ENCODE results near the gene EMP2. TPM values are rescaled to one million over a fixed set of nuclear protein-coding genes. Genes with fewer than 3 reads are reported as not detected.

EMP2 gene
- total RNA-seq, 6 experiments from 2014 or later, result 38.5 to 95.6 (median 58.4) TPM

DNA sequence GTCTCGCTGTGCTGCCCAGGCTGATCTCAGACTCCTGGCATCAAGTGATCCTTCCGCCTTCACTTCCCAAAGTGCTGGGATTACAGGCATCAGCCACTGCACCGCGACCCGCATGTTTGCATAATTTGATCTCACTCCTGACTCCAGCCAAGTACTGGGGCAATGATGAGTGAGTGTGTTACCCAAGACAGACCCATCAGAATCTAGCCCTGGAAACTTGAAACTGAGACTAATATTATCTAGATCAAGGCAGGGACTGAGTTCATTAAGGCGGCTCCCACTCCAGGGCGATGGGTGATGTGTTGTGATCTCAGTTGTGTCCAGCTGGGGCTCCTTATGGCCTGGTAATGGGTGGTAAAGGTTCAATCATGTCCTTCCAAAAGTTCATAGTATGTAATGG is 53.4 kb downstream of the EMP2 start:
- Histone ChIP-seq H3K4me1 (peaks cover 0 to 1% (median 0%) of the 10 kb centered on the region in 4 donors), H3K4me3 (no peak overlapping the region), H3K27me3 (no peaks in the 10 kb centered on the region), H3K36me3 (peaks cover 0 to 5% (median 2%) of the 10 kb centered on the region in 4 donors), H3K27ac (no peak overlapping the region), H3K9me3 (no peaks in the 10 kb centered on the region)
- intact Hi-C loops (cut with DNase I), result no loop called here
- DNase-seq (no peak), ATAC-seq (peak in 1 of 4 donors; percentile 17)
- no peak for TF ChIP-seq POLR2A (IDR thresholded peaks at IDR 0.05)
- TF ChIP-seq, protein P1, sequence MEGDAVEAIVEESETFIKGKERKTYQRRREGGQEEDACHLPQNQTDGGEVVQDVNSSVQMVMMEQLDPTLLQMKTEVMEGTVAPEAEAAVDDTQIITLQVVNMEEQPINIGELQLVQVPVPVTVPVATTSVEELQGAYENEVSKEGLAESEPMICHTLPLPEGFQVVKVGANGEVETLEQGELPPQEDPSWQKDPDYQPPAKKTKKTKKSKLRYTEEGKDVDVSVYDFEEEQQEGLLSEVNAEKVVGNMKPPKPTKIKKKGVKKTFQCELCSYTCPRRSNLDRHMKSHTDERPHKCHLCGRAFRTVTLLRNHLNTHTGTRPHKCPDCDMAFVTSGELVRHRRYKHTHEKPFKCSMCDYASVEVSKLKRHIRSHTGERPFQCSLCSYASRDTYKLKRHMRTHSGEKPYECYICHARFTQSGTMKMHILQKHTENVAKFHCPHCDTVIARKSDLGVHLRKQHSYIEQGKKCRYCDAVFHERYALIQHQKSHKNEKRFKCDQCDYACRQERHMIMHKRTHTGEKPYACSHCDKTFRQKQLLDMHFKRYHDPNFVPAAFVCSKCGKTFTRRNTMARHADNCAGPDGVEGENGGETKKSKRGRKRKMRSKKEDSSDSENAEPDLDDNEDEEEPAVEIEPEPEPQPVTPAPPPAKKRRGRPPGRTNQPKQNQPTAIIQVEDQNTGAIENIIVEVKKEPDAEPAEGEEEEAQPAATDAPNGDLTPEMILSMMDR (IDR thresholded peaks at IDR 0.05), result no peak
- 85% methylated on average over 4 of the region's 7 CpGs for WGBS (ENCODE audit: insufficient coverage, low coverage, low lambda C conversion rate, missing lambda C conversion rate)

DNA sequence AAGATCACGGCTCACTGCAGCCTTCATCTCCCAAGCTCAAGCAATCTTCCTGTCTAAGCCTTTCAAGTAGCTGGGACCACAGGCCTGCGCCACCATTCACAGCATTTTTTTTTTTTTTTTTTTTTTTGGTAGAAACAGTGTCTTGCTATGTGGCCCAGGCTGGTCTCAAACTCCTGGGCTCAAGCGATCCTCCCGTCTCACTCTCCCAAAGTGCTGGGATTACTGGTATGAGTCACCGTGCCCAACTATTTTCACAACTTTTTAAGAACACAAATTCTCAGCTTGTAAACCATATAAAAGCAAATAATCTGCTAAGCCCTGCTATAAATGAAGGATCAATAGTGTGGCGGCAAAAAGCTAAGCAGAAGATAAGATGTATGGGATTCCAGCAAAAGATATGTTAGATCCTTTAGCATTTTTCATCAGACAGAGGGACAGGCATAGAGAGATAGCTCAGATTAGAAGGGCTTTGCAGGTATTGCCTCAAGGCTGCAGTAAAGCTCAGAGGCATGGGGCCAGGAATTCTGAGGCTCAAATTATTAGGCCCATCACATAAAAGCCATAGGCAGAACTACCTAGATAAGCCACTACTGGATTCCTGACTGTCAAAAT is 55.1 kb downstream of the EMP2 start:
- 89% methylated on average over 3 of the region's 6 CpGs for WGBS (ENCODE audit: insufficient coverage, low coverage, low lambda C conversion rate, missing lambda C conversion rate)
- no peak for DNase-seq
- no peaks in the 10 kb centered on the region for H3K36me3 ChIP-seq
- intact Hi-C loops (cut with DNase I), result no loop called here
- H3K4me3 ChIP-seq, result no peak overlapping the region
- no peaks in the 10 kb centered on the region for H3K27me3 ChIP-seq
- ATAC-seq, result no peak
- no peak for TF ChIP-seq POLR2A (IDR thresholded peaks at IDR 0.05)
- TF ChIP-seq, protein P1 (IDR thresholded peaks at IDR 0.05), result no peak
- peaks cover 0 to 15% (median 7%) of the 10 kb centered on the region in 4 donors for H3K4me1 ChIP-seq
- no peak overlapping the region for H3K27ac ChIP-seq
- H3K9me3 ChIP-seq, result no peaks in the 10 kb centered on the region

DNA sequence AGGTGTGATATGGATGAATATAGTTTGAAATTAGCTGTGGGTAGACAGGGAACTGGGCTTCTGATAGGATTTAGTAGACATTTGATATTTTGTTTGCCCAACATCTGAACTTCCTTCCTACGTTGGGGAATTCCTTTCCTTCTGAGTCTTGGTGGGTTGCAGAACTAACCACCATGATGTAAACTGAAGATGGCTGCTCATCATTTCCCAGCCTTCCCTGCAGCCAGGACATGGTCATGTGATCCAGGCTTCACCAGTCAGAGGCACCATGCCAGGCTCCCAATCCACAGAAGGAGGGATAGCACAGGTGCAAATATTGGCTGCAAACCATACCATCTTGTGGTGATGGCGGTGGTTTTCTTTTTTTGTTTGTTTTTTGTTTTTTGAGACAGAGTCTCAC is 57.4 kb downstream of the EMP2 start:
- Histone ChIP-seq H3K27me3 (no peaks in the 10 kb centered on the region), H3K4me3 (no peak overlapping the region), H3K9me3 (no peaks in the 10 kb centered on the region), H3K4me1 (peaks cover 0 to 20% (median 9%) of the 10 kb centered on the region in 4 donors), H3K27ac (no peak overlapping the region), H3K36me3 (no peaks in the 10 kb centered on the region)
- WGBS (ENCODE audit: insufficient coverage, low coverage, low lambda C conversion rate, missing lambda C conversion rate), result 78% methylated on average over 2 of the region's 2 CpGs
- ATAC-seq, result no peak
- no peak for DNase-seq
- intact Hi-C loops (cut with DNase I), result no loop called here
- TF ChIP-seq, protein P1 (IDR thresholded peaks at IDR 0.05), result no peak
- TF ChIP-seq POLR2A (IDR thresholded peaks at IDR 0.05), result no peak

DNA sequence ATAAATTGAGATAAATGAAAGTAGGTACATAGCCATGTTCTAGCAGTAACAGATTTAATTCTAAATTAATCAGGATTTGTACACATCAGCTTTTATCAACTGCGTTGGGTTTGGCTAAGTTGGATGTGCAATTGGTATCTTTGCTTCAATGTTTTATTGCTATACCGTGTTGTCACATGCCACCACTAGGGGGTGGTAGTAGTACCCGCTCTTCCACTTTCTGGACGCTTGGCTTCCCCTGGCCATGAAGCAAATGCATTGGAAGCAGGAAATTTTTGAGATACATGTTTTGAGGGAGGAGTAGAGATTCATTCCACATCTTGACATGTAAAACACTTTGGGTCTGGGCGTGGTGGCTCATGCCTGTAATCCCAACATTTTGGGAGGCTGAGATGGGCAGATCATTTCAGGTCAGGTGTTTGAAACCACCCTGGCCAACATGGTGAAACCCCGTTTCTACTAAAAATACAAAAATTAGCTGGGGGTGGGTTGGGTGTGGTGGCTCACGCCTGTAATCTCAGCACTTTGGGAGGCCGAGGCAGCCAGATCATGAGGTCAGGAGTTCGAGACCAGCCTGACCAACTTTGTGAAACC is 58.6 kb downstream of the EMP2 start:
- Histone ChIP-seq H3K36me3 (no peaks in the 10 kb centered on the region), H3K4me1 (peaks cover 0 to 25% (median 12%) of the 10 kb centered on the region in 4 donors), H3K27me3 (no peaks in the 10 kb centered on the region), H3K9me3 (no peaks in the 10 kb centered on the region), H3K4me3 (no peak overlapping the region), H3K27ac (peak overlapping the region in 2 of 3 donors; percentile 79 to 96)
- intact Hi-C loops (cut with DNase I), result no loop called here
- TF ChIP-seq POLR2A (IDR thresholded peaks at IDR 0.05), result no peak
- TF ChIP-seq, protein P1 (IDR thresholded peaks at IDR 0.05), result peak; percentile 82 to 88 (median 85)
- ATAC-seq, result peak; percentile 60 to 73 (median 64)
- DNase-seq, result peak in 2 of 3 donors; percentile 41 to 77
- WGBS (ENCODE audit: insufficient coverage, low coverage, low lambda C conversion rate, missing lambda C conversion rate), result 37% methylated on average over 9 of the region's 9 CpGs
